ENCODE data around the gene HDHD5.

GRCh38 chr22:17113600-17113999, 45.5 kb downstream of the HDHD5 start:
- TF ChIP-seq CTCF (IDR thresholded peaks at IDR 0.05), result no peak
- TF ChIP-seq POLR2AphosphoS5 (IDR thresholded peaks at IDR 0.05), result no peak
- no peak for TF ChIP-seq POLR2A (IDR thresholded peaks at IDR 0.05)

All from suprapubic skin (tissue), 4 donors.